Thyroid gland (tissue), 4 donors: ENCODE results near the gene RPS6KA1.

Experiments
- POLR2A ChIP-seq, 2 donors: fragments of 450-650 bp; IDR thresholded peaks; one replicate each; pipeline ENCODE4 v1.6.1; 2017; ENCODE audit warnings: antibody characterized with exemption in 2 of 2, mild to moderate bottlenecking in 2 of 2, moderate library complexity in 1 of 2
- TF ChIP-seq, protein P1 (sequence below), 6 experiments: fragments of 200-600 bp in 3 of 6; fragments of 450-650 bp in 3 of 6; sonication (generic) in 3 of 6; IDR thresholded peaks; one replicate each; pipeline ENCODE4 v1.5.1; 2016 to 2019; ENCODE audit warnings: antibody characterized with exemption in 6 of 6, mild to moderate bottlenecking in 2 of 6, inconsistent platforms in 1 of 6, moderate library complexity in 1 of 6

- no peak for TF ChIP-seq POLR2A (IDR thresholded peaks at IDR 0.05)
- TF ChIP-seq, protein P1, sequence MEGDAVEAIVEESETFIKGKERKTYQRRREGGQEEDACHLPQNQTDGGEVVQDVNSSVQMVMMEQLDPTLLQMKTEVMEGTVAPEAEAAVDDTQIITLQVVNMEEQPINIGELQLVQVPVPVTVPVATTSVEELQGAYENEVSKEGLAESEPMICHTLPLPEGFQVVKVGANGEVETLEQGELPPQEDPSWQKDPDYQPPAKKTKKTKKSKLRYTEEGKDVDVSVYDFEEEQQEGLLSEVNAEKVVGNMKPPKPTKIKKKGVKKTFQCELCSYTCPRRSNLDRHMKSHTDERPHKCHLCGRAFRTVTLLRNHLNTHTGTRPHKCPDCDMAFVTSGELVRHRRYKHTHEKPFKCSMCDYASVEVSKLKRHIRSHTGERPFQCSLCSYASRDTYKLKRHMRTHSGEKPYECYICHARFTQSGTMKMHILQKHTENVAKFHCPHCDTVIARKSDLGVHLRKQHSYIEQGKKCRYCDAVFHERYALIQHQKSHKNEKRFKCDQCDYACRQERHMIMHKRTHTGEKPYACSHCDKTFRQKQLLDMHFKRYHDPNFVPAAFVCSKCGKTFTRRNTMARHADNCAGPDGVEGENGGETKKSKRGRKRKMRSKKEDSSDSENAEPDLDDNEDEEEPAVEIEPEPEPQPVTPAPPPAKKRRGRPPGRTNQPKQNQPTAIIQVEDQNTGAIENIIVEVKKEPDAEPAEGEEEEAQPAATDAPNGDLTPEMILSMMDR (IDR thresholded peaks at IDR 0.05) = no peak
Observed at GRCh38 chr1:26553942-26554682, 24.6 kb downstream of the RPS6KA1 start.
